GM21786 (cell line): ENCODE results near the gene CDH23.

Source experiments
- ATAC-seq: cut with Tn5 transposase; IDR thresholded peaks from one replicate; pipeline ENCODE4 v1.9.1; 2021; ENCODE audit not compliant: unreplicated experiment

CDH23 gene

DNA sequence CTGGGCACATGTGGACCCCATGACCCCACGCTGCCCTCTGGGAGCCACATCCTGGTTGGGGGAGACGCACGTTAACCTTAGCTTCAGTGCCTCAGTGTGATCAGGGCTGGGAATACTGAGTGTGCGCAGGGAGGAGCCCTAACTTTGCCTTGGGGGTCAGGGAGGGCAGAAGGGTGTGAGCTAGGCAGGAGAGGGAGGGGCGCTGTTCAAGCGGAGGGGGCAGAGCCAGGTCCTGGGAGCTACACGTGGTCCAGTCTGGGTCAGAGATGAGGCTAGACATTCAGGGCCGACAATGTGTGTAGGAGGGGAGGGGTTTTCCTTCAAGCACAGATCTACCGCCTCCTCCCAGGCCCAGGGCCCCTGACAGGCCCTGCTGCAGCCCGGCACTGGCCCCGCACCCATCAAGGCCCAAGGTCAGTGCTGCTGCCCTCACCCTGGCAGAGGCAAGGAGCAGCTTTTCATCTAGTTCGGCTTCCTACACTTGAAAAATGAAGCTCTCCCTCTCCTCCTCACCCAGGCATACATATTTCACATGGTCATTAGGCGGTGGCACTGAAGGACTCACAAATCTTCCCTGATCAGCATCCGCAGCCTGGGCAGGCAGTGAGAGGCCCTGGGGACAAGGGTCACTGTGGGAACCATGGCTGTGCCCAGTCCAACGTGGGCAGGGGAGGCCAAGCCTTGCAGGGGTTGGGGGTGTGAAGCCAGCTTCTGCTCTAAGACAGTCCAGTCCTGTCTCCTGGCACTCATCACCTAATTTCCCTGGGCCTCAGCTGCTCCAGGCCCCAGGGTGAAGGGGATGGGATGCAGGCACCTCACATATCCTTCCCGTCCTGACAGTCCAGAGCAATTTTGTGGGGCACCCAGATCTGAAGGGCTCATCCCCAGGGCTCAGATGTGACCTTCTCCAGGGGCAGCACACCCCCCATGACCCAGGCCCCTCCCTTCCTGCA lies 275.6 kb downstream of the CDH23 start:
- ATAC-seq, result no peak

GRCh38 chr10:71675295-71675970 lies 278.7 kb downstream of the CDH23 start:
- no peak for ATAC-seq

DNA sequence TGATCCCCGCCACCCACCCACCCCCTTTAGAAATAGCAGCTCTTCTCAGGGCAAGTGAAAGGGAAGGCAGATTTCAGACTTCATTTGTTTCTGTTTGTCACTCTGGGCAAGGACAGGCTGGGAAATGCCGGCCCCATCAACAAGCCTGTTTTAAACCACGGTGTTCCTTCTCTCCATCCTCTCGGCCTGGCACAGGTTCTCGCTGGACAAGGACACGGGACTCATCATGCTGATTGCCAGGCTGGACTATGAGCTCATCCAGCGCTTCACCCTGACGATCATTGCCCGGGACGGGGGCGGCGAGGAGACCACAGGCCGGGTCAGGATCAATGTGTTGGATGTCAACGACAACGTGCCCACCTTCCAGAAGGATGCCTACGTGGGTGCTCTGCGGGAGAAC lies 280.5 kb downstream of the CDH23 start:
- no peak for ATAC-seq

GRCh38 chr10:71678057-71678805 lies 281.5 kb downstream of the CDH23 start:
- ATAC-seq, result no peak

- ATAC-seq, result no peak
Measured at GRCh38 chr10:71679425-71679824, 282.7 kb downstream of the CDH23 start.

DNA sequence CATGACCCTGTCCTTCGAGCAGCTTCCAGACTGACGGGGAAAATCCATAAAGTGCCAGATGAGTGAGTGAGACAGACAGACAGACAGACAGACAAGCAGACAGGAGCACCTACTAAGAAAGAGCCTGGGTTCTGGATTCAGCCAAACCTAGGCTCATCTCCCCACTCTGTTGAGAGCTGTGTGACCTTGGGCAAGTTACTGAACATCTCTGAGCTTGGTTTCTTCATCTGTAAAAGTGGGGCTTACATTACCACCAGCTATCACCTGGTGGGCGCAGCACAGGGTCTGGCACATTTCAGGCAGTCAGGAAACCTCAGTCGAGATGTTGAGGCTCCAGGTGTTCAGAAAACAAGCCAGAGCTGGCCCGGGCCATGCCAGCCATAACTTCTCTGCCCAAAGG lies 285.3 kb downstream of the CDH23 start:
- ATAC-seq, result no peak

DNA sequence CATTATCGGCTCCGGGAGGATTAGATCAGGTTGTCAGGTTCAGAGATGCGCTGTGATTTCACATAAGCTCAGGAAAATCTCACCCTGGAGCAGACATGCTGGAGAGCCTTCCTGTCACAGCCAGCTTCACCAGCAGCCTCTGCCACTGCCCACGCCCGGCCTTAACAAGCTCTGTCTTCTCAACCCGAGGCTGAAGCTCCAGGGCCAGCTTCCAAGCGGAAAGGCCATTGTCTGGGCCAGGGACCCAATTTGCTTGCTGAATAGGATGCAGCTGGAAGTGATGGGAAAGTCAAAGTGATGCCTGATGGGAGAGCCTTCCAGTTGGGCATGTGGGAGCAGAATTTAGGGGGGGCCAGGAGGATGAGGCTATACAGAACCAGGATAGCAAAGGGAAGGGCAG lies 286.6 kb downstream of the CDH23 start:
- no peak for ATAC-seq

- no peak for ATAC-seq
Measured at GRCh38 chr10:71684356-71685173, 287.8 kb downstream of the CDH23 start.

DNA sequence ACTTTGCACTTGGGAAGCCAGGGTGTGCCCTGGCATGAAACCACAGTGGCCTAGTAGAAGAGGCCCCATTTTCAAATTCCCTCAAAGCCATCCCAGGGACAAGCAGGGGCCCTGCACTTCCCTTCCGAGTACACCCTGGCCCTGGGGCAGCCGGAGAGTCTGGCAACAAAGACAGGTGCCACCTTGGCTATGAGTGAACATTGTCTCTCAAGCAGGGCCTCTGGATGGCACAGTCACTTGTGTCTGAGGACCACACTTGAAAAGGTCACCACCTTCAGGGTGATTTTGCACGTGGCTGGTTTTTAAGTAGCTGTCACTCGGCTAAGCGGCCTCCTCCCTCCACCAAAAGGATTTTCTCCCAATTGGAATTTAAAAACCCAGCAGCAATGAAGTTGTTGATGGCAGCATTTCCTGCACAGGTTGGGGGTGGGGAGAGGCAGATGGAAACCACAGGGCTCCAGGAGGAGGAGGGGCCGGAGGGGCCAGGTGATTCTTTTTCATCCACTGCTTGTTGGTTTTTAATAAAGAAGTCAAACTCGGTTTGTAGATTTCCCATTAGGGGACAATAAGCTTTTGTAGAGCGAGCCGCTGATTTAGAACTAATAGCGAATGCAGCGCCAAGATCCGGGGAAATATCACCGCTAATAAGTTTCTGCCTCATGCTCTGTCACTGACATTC lies 289.0 kb downstream of the CDH23 start:
- ATAC-seq, result no peak

DNA sequence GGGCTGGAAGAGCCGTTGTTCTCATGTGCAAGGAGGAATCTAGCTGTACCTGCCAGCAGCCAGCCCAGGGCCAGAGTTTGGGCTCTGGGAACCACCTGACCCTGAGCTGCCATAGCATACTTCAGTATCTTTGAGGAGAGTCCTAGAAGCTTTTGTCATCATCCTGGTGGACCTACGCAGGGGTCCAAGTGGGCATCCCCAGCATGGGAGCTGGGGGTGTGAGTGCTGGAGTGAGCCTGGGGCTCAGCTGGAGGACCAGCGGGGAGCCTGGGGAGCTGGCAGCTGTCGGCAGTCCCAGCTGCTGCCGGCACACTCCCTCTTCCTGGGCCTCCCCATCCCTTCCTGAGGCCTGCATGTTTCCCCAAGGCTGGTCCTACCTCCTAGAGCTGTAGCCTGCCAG lies 290.4 kb downstream of the CDH23 start:
- ATAC-seq, result no peak

DNA sequence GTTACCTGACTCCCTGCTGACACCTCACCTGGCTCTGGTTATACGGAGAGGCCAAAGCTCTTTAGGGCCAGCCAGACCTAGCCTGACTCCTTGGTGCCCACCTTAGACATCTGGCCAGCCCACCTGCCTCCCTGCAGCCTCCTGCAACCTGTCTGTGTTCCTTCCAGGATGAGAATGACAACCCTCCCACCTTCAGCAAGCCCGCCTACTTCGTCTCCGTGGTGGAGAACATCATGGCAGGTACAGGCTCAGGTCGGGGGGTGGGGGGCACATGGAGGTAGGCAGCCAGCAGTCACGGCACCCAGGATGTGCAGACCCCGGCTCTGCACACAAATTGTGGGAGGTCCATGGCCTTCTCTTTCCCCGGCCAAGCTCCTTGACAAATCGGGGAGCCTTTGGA lies 290.8 kb downstream of the CDH23 start:
- no peak for ATAC-seq

GRCh38 chr10:71688256-71688655 lies 291.5 kb downstream of the CDH23 start:
- ATAC-seq, result no peak

- ATAC-seq, result no peak
Measured at GRCh38 chr10:71690094-71690720, 293.5 kb downstream of the CDH23 start.

GRCh38 chr10:71691405-71691804 lies 294.7 kb downstream of the CDH23 start:
- ATAC-seq, result no peak

- no peak for ATAC-seq
Measured at GRCh38 chr10:71692598-71693306, 296.0 kb downstream of the CDH23 start.

DNA sequence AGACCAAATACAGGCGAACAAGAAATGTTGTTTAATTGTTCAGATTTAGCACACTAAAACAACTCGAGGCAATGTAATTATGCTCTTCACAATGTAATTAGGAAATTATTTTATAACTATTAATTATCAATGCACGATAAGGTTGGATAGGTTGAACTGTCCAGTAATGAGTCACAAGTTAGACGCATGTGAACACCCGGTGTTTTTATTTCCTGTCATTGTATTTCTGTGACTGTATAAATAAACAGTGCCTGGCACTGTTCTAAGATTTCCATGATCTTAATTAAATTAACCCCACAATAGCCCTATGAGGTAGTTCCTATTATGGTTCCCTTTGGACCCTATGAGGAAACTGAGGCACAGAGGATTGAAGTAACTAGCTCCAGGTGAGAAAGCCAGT lies 296.7 kb downstream of the CDH23 start:
- no peak for ATAC-seq

DNA sequence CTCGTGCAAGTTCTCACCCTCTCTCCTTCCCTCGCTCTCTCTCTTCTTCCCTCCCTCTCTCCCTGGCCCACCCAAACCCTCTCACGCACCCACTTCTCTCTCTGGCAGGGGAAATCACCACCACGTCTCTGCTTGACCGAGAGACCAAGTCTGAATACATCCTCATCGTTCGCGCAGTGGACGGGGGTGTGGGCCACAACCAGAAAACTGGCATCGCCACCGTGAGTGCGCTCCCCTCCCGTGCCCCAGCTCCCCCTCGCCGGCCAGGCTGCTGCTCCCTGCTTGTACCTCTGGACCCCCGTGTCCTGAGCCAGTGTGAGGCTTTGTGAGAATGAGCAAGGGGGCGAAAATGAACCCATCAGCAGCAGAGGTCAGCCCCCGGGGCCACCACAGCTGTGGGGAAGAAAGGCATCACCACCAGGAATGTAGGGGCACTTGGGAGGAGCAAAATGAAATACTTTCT lies 297.4 kb downstream of the CDH23 start:
- ATAC-seq, result no peak

DNA sequence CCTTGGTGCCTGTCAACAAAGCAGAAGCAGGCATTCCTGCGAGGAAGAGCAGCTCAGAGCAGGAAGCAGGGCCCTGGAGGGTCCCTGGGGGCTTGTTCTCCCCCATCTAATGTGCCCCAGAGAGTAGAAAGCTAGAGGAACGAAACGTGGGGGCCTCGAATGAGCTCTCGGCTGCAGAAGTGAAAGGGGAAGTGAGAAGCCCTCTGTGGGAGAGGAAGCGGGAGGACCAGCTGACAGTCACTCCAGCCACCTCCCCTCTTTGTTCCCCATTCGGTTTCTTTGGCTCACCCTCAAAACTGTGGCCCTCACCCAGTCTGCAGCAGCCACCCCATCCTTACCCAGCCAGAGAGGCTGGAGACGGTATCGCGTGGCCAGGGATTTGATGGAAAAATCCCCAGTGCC lies 297.8 kb downstream of the CDH23 start:
- ATAC-seq, result peak; percentile 90
